GM12865 (cell line): Measurements from ENCODE around the gene GOLGA6L2.
"Not testable (repeated sequence)": the region's sequence is repeated elsewhere in the genome, so short reads cannot be mapped to it uniquely, and the experiment has no call there.

Source experiments
- DNase-seq: peaks from one replicate; pipeline ENCODE4 v3.0.0; 2010; ENCODE audit warnings: low read depth
- H3K4me3 ChIP-seq: 2 replicates; pipeline ENCODE4 v1.5.1; 2011; ENCODE audit warnings: mild to moderate bottlenecking, low read depth, low read length, control low read depth
- TF ChIP-seq, protein P1 (sequence below): IDR thresholded peaks from 2 replicates; pipeline ENCODE4 v1.5.1; 2011; ENCODE audit warnings: low read length, control low read depth, low read depth, inconsistent platforms; ENCODE audit not compliant: insufficient read depth; ENCODE audit errors: missing control alignments

Gene GOLGA6L2

DNA sequence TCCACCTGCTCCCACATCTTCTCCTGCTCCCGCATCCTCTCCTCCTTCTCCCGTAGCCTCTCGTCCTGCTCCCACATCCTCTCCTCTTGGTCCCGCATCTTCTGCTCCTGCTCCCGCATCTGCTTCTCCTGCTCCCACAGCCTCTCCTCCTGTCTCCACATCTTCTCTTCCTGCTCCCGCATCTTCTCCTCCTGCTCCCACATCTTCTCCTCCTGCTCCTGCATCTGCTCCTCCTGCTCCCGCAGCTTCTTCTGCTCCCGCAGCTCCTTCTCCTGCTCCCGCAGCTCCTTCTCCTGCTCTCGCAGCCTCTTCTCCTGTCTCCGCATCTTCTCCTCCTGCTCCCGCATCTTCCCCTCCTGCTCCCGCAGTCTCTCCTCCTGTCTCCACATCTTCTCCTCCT is 5.8 kb downstream of the GOLGA6L2 start:
- no peak overlapping the region for H3K4me3 ChIP-seq
- DNase-seq = no peak
- TF ChIP-seq, protein P1, sequence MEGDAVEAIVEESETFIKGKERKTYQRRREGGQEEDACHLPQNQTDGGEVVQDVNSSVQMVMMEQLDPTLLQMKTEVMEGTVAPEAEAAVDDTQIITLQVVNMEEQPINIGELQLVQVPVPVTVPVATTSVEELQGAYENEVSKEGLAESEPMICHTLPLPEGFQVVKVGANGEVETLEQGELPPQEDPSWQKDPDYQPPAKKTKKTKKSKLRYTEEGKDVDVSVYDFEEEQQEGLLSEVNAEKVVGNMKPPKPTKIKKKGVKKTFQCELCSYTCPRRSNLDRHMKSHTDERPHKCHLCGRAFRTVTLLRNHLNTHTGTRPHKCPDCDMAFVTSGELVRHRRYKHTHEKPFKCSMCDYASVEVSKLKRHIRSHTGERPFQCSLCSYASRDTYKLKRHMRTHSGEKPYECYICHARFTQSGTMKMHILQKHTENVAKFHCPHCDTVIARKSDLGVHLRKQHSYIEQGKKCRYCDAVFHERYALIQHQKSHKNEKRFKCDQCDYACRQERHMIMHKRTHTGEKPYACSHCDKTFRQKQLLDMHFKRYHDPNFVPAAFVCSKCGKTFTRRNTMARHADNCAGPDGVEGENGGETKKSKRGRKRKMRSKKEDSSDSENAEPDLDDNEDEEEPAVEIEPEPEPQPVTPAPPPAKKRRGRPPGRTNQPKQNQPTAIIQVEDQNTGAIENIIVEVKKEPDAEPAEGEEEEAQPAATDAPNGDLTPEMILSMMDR = no peak

DNA sequence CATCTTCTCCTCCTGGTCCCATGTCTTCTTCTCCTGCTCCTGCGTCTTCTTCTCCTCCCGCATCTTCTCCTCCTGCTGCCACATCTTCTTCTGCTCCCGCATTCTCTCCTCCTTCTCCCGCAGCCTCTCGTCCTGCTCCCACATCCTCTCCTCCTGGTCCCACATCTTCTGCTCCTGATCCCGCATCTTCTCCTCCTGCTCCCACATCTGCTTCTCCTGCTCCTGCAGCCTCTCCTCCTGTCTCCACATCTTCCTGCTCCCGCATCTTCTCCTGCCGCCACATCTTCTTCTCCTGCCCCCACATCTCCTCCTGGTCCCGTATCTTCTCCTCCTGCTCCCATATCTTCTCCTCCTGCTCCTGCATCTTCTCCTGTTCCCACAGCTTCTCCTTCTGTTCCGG is 6.4 kb downstream of the GOLGA6L2 start:
- TF ChIP-seq, protein P1 = no peak
- DNase-seq = no peak
- H3K4me3 ChIP-seq = no peak overlapping the region

DNA sequence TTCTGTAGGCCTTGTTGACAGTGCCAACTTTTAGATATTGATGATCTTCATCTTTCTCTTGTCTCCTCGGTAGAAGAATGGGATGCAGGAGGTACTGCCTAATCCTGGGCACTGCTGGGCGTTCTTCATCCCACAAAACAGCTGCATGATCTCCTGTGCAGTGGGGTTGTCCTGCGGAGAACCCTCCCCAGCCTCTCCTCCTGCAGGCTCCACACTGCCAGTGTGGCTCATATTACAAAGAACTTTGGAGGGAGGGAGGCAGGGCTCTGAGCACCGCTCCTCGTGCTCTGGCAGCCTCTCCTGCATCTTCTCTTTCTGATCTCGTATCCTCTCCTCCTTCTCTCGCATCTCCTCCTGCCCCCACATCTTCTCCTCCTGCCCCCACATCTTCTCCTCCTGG is 7.5 kb downstream of the GOLGA6L2 start:
- H3K4me3 ChIP-seq = no peak overlapping the region
- no peak for DNase-seq
- TF ChIP-seq, protein P1 = no peak

DNA sequence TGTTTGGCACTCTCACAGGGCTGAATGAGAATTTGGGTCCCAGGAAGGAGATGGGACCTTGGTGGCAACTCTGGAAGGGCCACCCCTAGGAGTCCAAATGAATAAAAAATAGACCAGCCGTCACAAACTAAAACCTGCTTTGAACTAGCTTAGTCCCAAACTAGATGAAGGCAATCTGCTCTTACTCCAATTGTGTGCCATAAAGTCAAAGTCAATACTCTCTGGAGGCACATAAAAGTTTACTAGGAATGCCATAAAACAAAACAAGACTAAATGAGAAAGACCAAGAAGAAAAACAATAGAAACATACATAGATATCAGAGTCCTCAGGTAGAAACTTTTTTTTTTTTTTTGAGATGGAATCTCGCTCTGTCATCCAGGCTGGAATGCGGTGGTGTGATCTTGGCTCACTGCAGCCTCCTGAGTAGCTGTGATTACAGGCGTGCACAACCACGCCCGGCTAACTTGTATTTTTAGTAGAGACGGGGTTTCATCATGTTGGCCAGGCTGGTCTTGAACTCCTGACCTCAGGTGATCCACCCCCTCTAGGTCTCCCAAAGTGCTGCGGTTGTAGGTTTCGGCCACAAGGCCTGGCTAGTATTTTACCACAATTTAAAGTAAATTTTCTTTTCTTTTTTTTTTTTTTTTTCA is 8.1 kb downstream of the GOLGA6L2 start:
- TF ChIP-seq, protein P1 = no peak
- H3K4me3 ChIP-seq = no peak overlapping the region
- DNase-seq = peak; percentile 21

DNA sequence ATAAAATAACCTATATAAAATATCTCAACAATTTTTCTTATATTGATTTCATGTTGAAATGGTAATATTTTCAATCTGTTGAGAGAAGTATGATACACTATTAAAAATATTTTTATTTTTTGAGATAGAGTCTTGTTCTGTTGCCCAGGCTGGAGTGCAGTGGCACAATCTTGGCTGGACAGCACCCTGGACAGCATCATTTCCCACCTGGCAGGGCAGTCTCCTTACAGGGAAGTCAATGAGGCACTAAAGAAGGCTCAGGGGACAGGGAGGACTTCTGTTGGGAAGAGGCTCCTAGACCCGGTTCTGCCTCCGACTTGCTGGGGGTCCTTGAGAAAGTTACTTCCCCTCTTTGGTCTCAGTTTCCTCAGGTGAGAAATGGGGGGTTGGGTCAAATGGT is 9.4 kb downstream of the GOLGA6L2 start:
- no peak overlapping the region for H3K4me3 ChIP-seq
- DNase-seq = no peak
- TF ChIP-seq, protein P1 = no peak

DNA sequence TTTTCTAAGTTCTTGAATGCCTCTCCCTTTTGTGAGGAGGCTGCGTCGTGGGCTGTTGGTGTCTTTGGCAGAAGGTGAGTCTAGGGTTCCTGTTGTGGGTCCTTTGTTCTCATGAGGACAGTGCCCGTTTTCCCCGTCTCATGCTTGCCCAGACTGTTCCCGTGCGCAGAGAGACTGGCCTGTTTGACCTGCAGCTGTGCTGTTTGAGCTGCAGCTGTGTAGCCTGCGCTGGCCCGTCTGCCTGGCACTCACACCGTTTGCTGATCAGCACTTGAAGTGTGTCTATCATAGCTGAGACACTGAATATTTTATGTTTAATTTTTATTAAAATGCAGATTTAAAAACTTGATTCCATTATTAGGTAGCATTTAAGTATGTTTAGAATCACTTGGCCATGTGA is 9.9 kb downstream of the GOLGA6L2 start:
- TF ChIP-seq, protein P1 = no peak
- no peak for DNase-seq
- H3K4me3 ChIP-seq = no peak overlapping the region

DNA sequence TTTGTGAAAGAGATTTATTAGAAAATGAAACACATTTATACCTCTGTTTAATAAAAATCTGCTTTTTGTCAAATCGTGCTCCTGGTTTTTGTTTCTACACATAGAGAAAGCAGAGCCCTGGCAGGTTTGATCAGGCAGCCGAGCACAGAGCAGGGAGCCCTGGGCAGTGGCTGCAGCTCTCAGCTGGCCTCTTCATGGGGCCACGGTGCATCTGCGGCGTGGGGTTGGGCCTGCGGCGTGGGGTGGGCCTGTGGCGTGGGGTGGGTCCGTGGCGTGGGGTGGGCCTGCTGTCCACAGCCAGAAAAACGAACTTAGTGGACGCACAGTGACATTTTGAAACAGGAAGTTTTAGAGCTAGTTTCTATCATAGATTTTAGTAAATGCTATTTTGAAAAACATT is 10.6 kb downstream of the GOLGA6L2 start:
- DNase-seq = no peak
- TF ChIP-seq, protein P1 = no peak
- H3K4me3 ChIP-seq = no peak overlapping the region

DNA sequence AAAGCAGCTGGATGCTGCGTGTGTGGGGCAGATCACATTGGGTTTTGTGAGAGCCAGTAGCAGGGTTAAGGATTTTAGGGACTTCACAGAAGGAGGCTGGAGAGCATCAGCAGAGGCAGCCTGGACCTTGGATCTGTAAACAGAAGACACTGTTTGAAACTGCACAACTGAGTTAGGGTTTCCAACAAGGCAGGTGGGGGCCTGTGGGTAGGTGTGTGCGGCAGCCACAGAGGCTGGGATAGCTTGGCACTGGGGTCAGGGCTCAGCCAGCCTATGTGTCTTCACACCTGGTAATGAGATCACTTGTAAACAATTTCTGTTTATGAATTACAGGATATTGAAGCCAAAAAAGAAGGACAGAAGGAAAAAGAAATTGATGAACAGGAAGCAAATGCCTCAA is 12.3 kb downstream of the GOLGA6L2 start:
- DNase-seq, H3K4me3 ChIP-seq: not testable (repeated sequence)

DNA sequence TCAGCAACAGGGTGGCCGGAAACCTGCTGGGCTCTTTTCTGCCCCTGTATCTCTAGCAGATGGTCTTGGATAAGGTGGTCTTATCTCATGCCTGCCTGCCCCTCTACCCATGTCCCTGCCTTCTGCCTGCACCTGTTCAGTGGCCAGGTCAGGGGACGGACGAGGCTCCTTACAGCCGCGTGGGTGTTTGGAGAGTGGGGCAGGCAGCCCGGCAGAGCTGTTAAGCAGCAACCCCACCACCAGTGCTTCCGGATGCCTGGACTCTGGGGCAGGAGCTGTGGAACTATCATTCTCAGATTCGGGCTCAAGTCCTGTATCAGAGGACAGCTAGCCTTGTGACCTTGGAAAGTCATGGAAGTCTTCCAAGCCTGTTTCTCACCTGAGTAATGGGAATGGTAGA is 21.7 kb downstream of the GOLGA6L2 start:
- not testable (repeated sequence) for H3K4me3 ChIP-seq, DNase-seq
